PC-3 (cell line): ENCODE measurements around the gene ZNF319.

Experiments
- EZH2 ChIP-seq: fragments of 300-600 bp; sonication (generic); IDR thresholded peaks from one replicate; pipeline ENCODE4 v1.6.1; 2017; ENCODE audit warnings: antibody characterized with exemption, mild to moderate bottlenecking, low read length; ENCODE audit not compliant: unreplicated experiment
- EZH2phosphoT487 ChIP-seq: fragments of 300-600 bp; sonication (generic); IDR thresholded peaks from 2 replicates; pipeline ENCODE4 v1.6.1; 2018; ENCODE audit warnings: mild to moderate bottlenecking, antibody characterized with exemption, low read length, borderline replicate concordance
- TF ChIP-seq, protein P1 (sequence below): fragments of 300-600 bp; sonication (generic); conservative IDR thresholded peaks from 2 replicates; pipeline ENCODE4 v1.5.1; 2017; ENCODE audit warnings: antibody characterized with exemption, low read depth, mild to moderate bottlenecking, low read length

DNA sequence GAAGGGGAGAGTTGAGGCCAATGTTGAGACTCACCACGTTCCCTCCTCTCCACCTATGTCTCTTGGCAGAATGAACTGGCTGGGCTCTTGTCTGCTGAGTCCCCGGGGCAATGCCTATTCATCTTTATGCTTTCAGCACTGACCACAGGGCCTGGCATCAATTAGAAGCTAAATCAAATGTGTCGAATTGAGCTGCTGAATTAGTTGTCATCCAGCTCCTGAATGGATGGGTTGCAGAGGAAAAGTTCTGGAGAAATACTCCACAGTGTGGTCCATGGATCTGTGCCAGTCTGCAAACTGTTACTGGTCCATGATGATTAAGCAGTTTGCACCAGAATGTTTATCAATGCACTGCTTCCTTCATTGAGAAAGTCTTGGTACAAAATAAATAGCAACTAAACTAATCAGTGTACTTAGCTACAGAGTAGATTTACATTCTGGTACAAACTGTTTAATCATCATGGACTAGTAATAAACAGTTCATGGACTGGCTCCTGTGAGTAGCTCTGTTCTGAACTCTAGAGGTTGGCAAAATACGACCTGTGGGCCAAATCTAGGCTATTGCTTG is 34.2 kb downstream of the ZNF319 start:
- TF ChIP-seq, protein P1, sequence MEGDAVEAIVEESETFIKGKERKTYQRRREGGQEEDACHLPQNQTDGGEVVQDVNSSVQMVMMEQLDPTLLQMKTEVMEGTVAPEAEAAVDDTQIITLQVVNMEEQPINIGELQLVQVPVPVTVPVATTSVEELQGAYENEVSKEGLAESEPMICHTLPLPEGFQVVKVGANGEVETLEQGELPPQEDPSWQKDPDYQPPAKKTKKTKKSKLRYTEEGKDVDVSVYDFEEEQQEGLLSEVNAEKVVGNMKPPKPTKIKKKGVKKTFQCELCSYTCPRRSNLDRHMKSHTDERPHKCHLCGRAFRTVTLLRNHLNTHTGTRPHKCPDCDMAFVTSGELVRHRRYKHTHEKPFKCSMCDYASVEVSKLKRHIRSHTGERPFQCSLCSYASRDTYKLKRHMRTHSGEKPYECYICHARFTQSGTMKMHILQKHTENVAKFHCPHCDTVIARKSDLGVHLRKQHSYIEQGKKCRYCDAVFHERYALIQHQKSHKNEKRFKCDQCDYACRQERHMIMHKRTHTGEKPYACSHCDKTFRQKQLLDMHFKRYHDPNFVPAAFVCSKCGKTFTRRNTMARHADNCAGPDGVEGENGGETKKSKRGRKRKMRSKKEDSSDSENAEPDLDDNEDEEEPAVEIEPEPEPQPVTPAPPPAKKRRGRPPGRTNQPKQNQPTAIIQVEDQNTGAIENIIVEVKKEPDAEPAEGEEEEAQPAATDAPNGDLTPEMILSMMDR, result no peak
- TF ChIP-seq EZH2 (no peak), EZH2phosphoT487 (no peak)
